CD4-positive, alpha-beta T cell treated with Interleukin-4 for 4 hours (primary cell): ENCODE results near the gene ICA1.

Experiments
- DNase-seq: peaks from one replicate; pipeline ENCODE4 v3.0.0-alpha.2; 2020

Gene ICA1

GRCh38 chr7:8226501-8226900 is 35.5 kb downstream of the ICA1 start:
- no peak for DNase-seq

DNA sequence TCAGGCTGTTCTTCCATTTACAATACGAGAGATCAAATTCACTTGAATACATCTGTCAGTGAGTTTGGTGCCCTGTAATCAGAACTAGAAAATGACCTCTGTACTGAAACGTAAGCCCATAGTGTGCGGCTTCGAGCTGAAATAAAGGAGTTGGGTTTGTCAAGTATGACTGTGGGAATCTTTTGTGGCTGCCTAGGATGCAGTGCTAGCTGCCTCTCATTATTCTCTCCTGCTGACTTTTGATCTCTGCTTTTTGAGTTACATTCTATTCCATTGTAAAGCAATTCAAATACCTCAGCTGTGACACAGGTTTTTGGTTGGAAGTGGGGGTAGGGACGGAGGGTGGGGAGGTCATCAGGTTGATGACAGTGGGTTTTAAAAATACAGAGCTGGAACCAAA is 40.4 kb downstream of the ICA1 start:
- DNase-seq = no peak

DNA sequence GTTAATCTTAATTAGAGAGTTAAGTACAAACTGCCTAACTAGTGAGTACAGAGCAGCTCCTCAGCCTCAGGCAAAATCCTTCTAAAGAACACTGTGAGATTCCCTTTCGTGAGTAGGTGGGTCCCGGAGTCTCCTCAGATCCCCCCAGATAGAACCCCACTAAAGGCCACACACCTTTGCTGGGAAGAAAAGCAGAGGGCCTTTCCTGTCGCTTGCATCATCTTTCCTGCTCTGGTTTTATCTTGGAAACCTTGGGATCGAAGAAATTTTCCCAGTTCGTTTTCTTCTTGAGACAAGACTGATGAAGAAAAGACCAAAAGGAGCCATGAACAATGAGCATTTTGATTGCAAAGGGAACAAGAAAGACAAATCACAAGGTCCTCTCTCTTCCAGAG is 40.9 kb downstream of the ICA1 start:
- no peak for DNase-seq

DNA sequence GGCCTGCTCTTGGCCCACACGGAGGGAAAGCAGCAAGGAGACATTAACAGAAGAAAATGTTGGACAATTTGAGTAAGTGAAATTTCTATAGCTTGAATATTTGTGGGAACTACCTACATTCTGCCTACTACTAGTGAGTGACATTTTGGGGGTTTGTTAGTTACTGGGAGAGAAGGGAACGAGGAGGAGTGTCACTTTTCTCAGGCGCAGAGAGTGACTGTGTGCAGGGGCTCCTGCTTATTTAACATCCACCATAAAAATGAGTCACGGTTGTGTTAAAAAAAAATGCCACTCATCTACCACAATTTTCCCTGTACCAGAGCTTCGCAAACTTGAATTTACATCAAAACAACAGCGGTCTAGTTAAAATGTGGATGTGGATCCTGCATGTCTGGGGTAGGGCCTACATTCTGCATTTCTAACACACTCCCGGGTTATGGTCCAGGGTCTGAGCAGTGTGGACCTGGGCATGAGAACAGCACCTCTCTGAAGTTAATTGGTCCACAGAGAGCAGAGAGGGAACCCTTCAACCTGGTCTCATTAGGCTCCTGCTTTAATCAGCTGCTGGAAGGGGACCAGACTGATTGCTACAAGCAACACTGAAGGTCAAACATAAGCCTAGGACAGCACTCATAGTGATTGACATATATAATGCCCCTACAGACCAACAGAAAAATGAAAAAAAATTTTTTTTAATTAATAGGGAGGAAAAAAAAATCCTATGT is 41.4 kb downstream of the ICA1 start:
- DNase-seq = no peak

DNA sequence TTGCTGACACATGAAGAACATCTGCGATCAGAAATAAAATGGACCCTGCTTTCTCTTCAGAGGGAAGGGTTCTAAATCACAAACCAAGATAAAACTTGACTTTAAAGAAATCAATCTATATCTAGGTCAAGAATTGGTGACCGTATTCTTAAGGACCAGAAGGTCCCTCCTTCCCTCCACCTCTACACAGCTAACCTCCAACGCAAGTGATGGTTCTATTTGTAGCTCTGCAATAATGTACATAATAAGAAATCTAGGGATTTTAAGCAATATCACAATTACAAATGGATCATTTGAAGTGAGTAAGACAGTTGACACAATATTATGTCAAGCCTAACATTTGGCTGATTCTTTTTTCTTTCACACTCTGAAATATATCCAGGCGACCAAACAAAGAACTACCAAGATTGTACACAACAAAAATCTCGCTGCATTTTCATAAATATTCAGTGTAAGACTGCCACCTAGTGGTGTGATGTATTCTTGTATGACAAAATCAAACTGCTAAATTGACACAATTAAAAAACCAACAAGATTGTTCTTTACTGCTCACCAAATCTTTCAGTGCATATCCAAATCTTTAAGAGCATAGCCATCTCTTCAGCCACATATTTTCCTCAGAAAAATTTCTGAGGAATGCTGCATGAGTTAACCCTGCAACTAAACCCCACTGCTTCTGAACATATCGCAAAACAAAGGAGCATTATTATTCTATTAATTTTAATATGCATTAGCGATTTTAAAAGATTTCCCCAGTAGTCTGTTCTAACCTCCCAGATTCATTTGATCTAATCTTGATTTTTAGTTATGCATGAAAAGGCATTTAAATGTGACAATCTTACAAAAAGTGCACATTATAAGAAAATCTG is 44.5 kb downstream of the ICA1 start:
- DNase-seq = peak; percentile 80

DNA sequence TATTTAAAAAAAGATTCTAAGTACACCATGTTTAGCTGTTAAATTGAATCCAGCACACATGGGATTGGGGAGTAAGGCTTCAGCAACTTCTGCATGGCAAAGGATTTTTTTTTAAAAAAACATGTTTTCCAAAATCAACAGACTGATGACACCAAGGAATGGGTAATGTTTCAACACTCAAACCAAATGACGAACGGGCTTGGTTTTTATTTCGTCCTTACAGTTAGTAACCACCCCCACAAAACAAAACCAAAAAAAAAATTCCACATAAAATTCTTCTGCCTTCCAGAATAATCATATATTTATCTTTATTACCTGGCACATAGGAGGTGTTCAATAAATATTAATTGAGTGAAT is 45.7 kb downstream of the ICA1 start:
- DNase-seq = no peak

- no peak for DNase-seq
Measured at GRCh38 chr7:8215648-8216333, 46.2 kb downstream of the ICA1 start.

DNA sequence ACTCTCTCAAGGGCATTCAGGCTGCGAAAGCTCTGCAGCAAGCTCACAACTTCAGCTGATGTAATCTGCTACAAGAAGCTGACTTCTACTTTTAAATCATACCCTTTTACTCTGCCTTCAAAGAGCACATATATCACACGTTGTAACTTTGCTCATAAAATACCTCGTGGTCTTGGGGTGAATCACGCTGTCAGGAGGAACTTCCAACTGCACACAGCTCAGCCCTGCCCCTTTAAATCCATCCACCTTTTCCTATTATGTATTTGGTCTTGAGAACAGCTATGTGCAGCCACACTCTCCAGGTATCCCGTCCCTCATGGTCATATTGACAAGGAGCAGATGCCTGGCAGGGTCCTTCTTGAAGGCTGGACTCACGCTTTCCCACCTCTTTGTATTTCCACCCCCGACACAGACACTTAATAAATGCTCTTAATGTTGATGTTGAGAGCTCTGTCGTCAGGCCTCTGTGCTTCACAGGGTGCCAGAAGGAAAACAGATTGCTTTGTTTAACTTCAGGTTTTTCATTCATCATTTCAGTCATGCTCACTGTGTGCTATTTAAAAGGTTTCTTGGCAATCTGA is 47.6 kb downstream of the ICA1 start:
- DNase-seq = no peak

- no peak for DNase-seq
Measured at GRCh38 chr7:8213381-8213780, 48.6 kb downstream of the ICA1 start.

DNA sequence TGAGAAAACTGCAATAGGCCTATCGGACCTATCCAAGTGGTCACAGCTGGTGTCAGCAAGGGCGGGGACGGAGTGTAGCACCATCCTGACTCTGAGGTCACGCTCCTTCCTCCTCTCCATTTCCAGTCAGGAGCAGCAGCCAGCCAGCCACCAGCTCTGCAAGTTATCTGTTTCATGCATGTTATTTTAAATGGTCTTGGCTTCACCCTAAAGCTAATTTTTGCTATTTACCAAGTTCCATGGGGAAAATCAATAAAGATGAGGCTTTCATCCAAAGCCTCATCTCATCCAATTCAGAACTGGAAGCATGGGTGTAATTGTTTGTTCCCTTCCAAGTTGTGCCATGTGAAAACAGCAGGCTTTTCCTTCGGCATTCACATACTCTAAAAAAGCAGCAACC is 49.3 kb downstream of the ICA1 start:
- DNase-seq = no peak

GRCh38 chr7:8211725-8212096 is 50.3 kb downstream of the ICA1 start:
- DNase-seq = no peak

- no peak for DNase-seq
Measured at GRCh38 chr7:8210845-8211724, 50.9 kb downstream of the ICA1 start.

DNA sequence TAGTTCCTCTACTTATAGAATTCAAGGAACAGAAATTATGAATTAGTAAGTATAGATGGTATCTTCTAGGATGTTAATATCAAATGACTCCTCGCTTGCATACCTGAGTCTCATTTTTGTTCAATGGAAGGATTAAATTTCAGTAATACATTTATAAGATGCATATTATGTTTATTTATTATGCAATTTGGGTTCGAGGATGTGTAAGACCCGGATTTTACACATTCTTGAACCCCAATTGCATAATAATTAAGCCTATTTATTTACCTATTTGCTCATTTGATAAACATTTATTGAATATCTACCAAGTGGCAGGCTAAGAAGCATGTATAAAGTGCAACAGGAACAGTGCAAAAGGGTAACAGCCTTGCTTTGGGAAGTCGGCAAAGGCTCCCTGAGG is 52.6 kb downstream of the ICA1 start:
- no peak for DNase-seq

- DNase-seq = no peak
Measured at GRCh38 chr7:8208816-8209215, 53.2 kb downstream of the ICA1 start.

GRCh38 chr7:8206956-8207355 is 55.0 kb downstream of the ICA1 start:
- no peak for DNase-seq

- no peak for DNase-seq
Measured at GRCh38 chr7:8205537-8205936, 56.4 kb downstream of the ICA1 start.

DNA sequence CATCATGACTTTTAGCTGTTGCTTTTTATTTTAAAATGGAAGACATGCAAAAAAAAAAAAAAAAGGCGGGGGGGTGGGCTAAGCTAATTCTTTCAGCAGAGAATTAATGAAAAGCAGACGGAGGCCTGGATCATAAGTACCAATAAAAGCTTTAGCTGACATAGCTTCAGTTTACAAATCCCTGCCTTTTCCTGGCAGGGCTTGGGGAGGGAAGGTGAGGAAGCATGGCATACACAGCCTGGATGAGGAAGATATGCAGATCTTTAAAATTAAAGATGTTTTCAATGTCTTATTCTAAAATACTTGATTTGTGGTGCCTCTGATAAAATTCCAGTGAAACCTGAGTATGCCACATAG is 57.0 kb downstream of the ICA1 start:
- no peak for DNase-seq

- DNase-seq = no peak
Measured at GRCh38 chr7:8204339-8205030, 57.5 kb downstream of the ICA1 start.

DNA sequence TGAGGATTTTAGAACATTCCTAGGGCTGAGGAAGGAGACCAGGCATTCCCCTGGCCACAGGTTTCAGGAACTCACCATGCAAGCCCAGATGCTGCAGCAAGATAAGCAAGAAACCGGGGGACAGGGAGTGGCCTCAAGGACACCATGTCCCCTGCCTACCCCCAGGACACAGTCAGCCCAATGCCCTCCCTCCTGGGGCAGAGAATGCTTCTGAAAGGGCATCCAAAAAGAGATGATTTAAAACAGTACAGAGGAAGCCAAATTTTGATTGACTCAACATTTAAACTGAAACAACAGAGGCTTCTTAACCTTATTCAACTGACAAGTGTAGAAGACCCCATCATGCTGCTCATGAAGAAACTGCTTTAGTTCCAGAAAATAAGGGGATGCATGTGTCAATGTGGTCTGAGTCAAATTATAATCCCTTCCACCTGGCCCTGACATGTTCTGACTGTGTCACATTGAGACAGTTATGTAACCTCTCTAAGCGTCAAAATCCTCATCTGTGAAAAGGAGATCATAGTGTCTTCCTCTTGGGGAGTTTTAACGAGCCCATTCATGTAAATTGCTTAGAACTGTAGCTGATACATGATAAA is 60.0 kb downstream of the ICA1 start:
- DNase-seq = no peak

- no peak for DNase-seq
Measured at GRCh38 chr7:8200717-8201116, 61.2 kb downstream of the ICA1 start.

DNA sequence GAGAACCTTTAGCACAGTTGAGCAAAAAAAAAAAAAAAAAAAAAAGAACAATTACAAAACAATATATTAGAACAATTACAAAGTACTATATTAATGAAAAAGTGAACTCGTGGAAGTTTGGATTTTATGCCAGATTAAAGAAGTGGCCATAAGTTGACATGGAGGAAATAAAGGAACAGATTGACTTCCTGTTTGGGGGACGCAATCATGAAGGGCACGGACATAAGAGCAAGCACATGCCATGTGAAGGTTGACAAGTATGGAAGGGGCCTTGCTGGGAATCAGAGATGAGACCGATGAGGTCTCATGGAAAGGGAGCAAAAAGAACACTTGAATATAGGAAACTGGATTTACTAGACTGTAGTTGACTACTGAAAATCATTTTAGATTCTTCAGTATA is 61.7 kb downstream of the ICA1 start:
- DNase-seq = no peak
